ENCODE results near the gene GP1BA.

- TF ChIP-seq CTCF (optimal IDR thresholded peaks at IDR 0.05 in 1 of 3, IDR thresholded peaks at IDR 0.05 in 1 of 3, conservative IDR thresholded peaks at IDR 0.05 in 1 of 3; ENCODE audit: extremely low read depth in 1 of 3, insufficient read depth in 2 of 3, low read length in 3 of 3) (no peak), EZH2 (IDR thresholded peaks at IDR 0.05; ENCODE audit: low read length) (no peak)
These were observed 28.3 kb downstream of the GP1BA start for GRCh38 chr17:4960279-4960922.
